Calu3 (cell line): ENCODE data around the gene BCAS3. TPM values are rescaled to one million over a fixed set of nuclear protein-coding genes. Genes with fewer than 3 reads are reported as not detected.

ENCODE experiments used
- BruUV-seq: library from RNA; stranded (reverse); fragments of 400-500 nt; replicated peaks from 2 replicates; lab custom pipeline; 2021; lab: Mats Ljungman, UMichigan
- CTCF ChIA-PET: fragments of 300-600 bp; sonication (Branson Sonifier 250); formaldehyde crosslinking; loops from one replicate; lab custom pipeline; 2022; ENCODE audit warnings: antibody characterized with exemption; lab: Charles Lee
- DNase-seq: peaks from one replicate; pipeline ENCODE4 v3.0.0; 2022
- H3K27ac Mint-ChIP-seq: one replicate; pipeline ENCODE4 v1.8.0; 2022; ENCODE audit warnings: mixed read lengths; ENCODE audit not compliant: unreplicated experiment
- H3K27me3 Mint-ChIP-seq: one replicate; pipeline ENCODE4 v1.8.0; 2022; ENCODE audit warnings: mixed read lengths; ENCODE audit not compliant: unreplicated experiment
- H3K36me3 Mint-ChIP-seq: one replicate; pipeline ENCODE4 v1.8.0; 2022; ENCODE audit warnings: mild to moderate bottlenecking, moderate library complexity, mixed read lengths; ENCODE audit not compliant: insufficient read depth, unreplicated experiment
- H3K4me1 Mint-ChIP-seq: one replicate; pipeline ENCODE4 v1.8.0; 2022; ENCODE audit warnings: mild to moderate bottlenecking, low read depth, mixed read lengths; ENCODE audit not compliant: unreplicated experiment
- H3K4me3 Mint-ChIP-seq: one replicate; pipeline ENCODE4 v1.8.0; 2022; ENCODE audit warnings: mild to moderate bottlenecking, low read depth, moderate library complexity, mixed read lengths; ENCODE audit not compliant: unreplicated experiment
- H3K9me3 Mint-ChIP-seq: one replicate; pipeline ENCODE4 v1.8.0; 2022; ENCODE audit warnings: low read depth, mixed read lengths; ENCODE audit not compliant: unreplicated experiment
- intact Hi-C: fragments of 100-400 bp; cut with micrococcal nuclease; formaldehyde crosslinking; loops from one replicate; pipeline ENCODE4 v1.10.0; 2022; ENCODE audit not compliant: unreplicated experiment
- total RNA-seq: library from RNA; stranded (reverse); gene quantifications from 2 replicates; pipeline ENCODE4 v1.2.3, GENCODE V29; 2022
- TF ChIP-seq, protein P1 (sequence below): fragments of 200-600 bp; IDR thresholded peaks from one replicate; pipeline ENCODE4 v1.8.0; 2022; ENCODE audit warnings: antibody characterized with exemption; ENCODE audit not compliant: unreplicated experiment

Gene BCAS3
- total RNA-seq, 1 experiment from 2014 or later, result 10.9 TPM

GRCh38 chr17:61084260-61084659 is 406.6 kb downstream of the BCAS3 start:
- CTCF ChIA-PET, result interaction anchor here (1.3 kb wide), 1 partner anchor 42 kb away, joined by 4 read pairs; no protein-coding TSS in a partner anchor
- no TSS peak for BruUV-seq
- intact Hi-C loops, result no loop called here
- TF ChIP-seq, protein P1, sequence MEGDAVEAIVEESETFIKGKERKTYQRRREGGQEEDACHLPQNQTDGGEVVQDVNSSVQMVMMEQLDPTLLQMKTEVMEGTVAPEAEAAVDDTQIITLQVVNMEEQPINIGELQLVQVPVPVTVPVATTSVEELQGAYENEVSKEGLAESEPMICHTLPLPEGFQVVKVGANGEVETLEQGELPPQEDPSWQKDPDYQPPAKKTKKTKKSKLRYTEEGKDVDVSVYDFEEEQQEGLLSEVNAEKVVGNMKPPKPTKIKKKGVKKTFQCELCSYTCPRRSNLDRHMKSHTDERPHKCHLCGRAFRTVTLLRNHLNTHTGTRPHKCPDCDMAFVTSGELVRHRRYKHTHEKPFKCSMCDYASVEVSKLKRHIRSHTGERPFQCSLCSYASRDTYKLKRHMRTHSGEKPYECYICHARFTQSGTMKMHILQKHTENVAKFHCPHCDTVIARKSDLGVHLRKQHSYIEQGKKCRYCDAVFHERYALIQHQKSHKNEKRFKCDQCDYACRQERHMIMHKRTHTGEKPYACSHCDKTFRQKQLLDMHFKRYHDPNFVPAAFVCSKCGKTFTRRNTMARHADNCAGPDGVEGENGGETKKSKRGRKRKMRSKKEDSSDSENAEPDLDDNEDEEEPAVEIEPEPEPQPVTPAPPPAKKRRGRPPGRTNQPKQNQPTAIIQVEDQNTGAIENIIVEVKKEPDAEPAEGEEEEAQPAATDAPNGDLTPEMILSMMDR, result no peak
- H3K27ac Mint-ChIP-seq, result no peak overlapping the region
- DNase-seq, result no peak
- no peak overlapping the region for H3K4me3 Mint-ChIP-seq
- no peaks in the 10 kb centered on the region for H3K36me3 Mint-ChIP-seq
- H3K27me3 Mint-ChIP-seq, result no peaks in the 10 kb centered on the region
- H3K9me3 Mint-ChIP-seq, result no peaks in the 10 kb centered on the region
- no peaks in the 10 kb centered on the region for H3K4me1 Mint-ChIP-seq

DNA sequence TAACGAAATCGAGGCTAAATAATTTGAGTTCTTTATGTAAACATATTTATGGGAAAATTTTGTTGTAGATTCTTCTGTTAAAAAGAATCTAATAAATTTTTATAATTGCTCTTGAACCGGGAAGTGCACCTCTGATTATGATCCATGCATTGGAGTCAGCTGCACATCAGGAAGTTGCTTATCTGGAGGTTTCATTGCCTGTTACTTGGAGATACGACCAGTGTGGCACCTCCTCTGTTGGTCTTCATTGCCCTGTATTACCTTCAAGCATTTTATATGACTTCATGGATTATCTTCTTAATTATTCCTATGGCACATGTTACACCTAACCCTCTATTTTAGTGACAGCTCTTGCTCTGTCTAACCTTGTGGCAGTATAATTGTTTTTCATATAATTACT is 409.4 kb downstream of the BCAS3 start:
- Mint-ChIP-seq H3K27me3 (no peaks in the 10 kb centered on the region), H3K27ac (no peak overlapping the region), H3K36me3 (no peaks in the 10 kb centered on the region), H3K9me3 (no peaks in the 10 kb centered on the region), H3K4me1 (no peaks in the 10 kb centered on the region), H3K4me3 (no peak overlapping the region)
- no TSS peak for BruUV-seq
- CTCF ChIA-PET, result no interaction called here
- no peak for DNase-seq
- intact Hi-C loops, result no loop called here
- TF ChIP-seq, protein P1, result no peak

DNA sequence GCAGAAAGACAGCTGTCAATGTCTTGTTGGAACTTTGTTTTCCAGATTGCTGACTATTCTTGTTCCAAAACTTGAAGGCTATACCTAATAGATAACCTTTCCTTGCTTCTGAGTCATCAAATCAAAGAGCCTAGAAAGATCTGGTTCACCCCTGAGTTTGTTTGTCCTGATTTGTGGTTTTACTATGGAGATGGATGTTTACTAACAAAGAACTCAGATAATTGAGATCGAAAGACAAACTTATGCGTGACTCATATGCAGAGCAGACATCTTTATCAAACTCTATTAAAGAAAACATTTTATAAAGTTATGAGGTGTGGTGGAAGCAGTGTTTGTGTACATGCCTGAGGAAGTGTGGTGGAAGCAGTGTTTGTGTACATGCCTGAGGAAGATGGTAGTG is 410.9 kb downstream of the BCAS3 start:
- TF ChIP-seq, protein P1, result no peak
- Mint-ChIP-seq H3K36me3 (no peaks in the 10 kb centered on the region), H3K9me3 (peaks cover 2% of the 10 kb centered on the region), H3K27me3 (no peaks in the 10 kb centered on the region), H3K4me3 (no peak overlapping the region), H3K27ac (no peak overlapping the region), H3K4me1 (no peaks in the 10 kb centered on the region)
- intact Hi-C loops, result no loop called here
- CTCF ChIA-PET, result interaction anchor here (0.6 kb wide), 1 partner anchor 329 kb away, joined by 3 read pairs; no protein-coding TSS in a partner anchor
- BruUV-seq, result no TSS peak
- DNase-seq, result no peak

DNA sequence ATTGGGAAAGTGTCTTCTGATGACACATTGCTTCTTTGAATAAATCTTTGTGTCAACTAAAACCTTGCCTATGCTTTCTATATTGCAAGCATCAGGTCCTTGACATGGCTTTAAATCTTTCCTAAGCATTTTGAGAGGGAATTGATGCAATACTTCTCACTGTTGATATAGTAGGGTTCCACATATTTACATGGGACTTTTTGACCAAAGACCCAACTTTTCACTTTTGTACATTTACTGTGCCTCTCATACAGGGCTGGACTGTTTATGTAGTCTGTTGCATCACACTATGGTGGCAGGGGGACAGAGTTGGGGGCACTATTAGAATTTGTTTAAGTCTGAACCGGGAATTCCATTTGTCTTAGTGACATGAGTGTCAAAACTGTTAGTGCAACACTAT is 413.4 kb downstream of the BCAS3 start:
- Mint-ChIP-seq H3K36me3 (no peaks in the 10 kb centered on the region), H3K27me3 (no peaks in the 10 kb centered on the region), H3K9me3 (peaks cover 2% of the 10 kb centered on the region), H3K4me3 (no peak overlapping the region), H3K4me1 (no peaks in the 10 kb centered on the region), H3K27ac (no peak overlapping the region)
- no peak for DNase-seq
- intact Hi-C loops, result no loop called here
- CTCF ChIA-PET, result no interaction called here
- no TSS peak for BruUV-seq
- TF ChIP-seq, protein P1, result no peak
